Measurements from ENCODE around the gene ITGAX.
"Not testable (repeated sequence)": the region's sequence is repeated elsewhere in the genome, so short reads cannot be mapped to it uniquely, and the experiment has no call there.

- TF ChIP-seq POLR2A (IDR thresholded peaks at IDR 0.05; ENCODE audit: control extremely low read depth in 1 of 2, low read depth in 2 of 2, low read length in 2 of 2); CTCF (IDR thresholded peaks at IDR 0.05; ENCODE audit: control extremely low read depth in 1 of 3, insufficient read depth in 1 of 3, low read depth in 1 of 3, low read length in 3 of 3); YY1 (IDR thresholded peaks at IDR 0.05; ENCODE audit: low read depth, low read length); EZH2 (IDR thresholded peaks at IDR 0.05; ENCODE audit: low read depth, low read length, severe bottlenecking); POLR2AphosphoS5 (IDR thresholded peaks at IDR 0.05; ENCODE audit: low read depth, low read length); BACH1 (IDR thresholded peaks at IDR 0.05; ENCODE audit: low read length); RAD21 (IDR thresholded peaks at IDR 0.05 in 1 of 2, conservative IDR thresholded peaks at IDR 0.05 in 1 of 2; ENCODE audit: low read depth in 2 of 2, low read length in 2 of 2); KDM1A (IDR thresholded peaks at IDR 0.05; ENCODE audit: borderline replicate concordance, low read length): not testable (repeated sequence)
These were observed 46.6 kb upstream of the ITGAX start for GRCh38 chr16:31308381-31308780.

Measured in H1 (cell line).